GM12878 (cell line): ENCODE data around the gene FAM20A.

Source experiments
- CHD4 ChIP-seq: fragments of 200-600 bp; sonication (generic); IDR thresholded peaks from 2 replicates; pipeline ENCODE4 v1.6.1; 2016; ENCODE audit warnings: mild to moderate bottlenecking
- EZH2 ChIP-seq: IDR thresholded peaks from 2 replicates; pipeline ENCODE4 v1.6.1; 2012; ENCODE audit warnings: low read depth, mild to moderate bottlenecking, control low read depth, inconsistent platforms, low read length, borderline replicate concordance; ENCODE audit not compliant: control insufficient read depth
- PBX3 ChIP-seq: IDR thresholded peaks from 2 replicates; pipeline ENCODE4 v1.6.1; 2011; ENCODE audit warnings: mild to moderate bottlenecking, low read depth, low read length, moderate library complexity; ENCODE audit not compliant: insufficient replicate concordance
- POLR2A ChIP-seq: IDR thresholded peaks from 2 replicates; pipeline ENCODE4 v1.6.1; 2011; ENCODE audit warnings: low read depth, mild to moderate bottlenecking, low read length
- POLR2AphosphoS5 ChIP-seq: IDR thresholded peaks from 2 replicates; pipeline ENCODE4 v1.6.1; 2011; ENCODE audit warnings: mild to moderate bottlenecking, low read length, inconsistent platforms
- PRDM15 ChIP-seq: fragments of 450-650 bp; formaldehyde crosslinking; IDR thresholded peaks from 2 replicates; pipeline ENCODE4 v1.4.0; 2020; ENCODE audit warnings: mild to moderate bottlenecking, moderate library complexity
- SMC3 ChIP-seq: IDR thresholded peaks from 2 replicates; pipeline ENCODE4 v1.6.1; 2011; ENCODE audit warnings: low read length, improper control_type of control experiment, borderline replicate concordance
- TAF1 ChIP-seq: IDR thresholded peaks from 2 replicates; pipeline ENCODE4 v1.6.1; 2011; ENCODE audit warnings: mild to moderate bottlenecking, low read depth, low read length, borderline replicate concordance

GRCh38 chr17:68532826-68533225 lies 68.3 kb downstream of the FAM20A start:
- TF ChIP-seq SMC3 (no peak), PRDM15 (CRISPR knock-in tag) (no peak), PBX3 (no peak), EZH2 (no peak), POLR2A (no peak), POLR2AphosphoS5 (no peak), TAF1 (no peak), CHD4 (no peak)
